Naive thymus-derived CD8-positive, alpha-beta T cell (primary cell): ENCODE data around the gene NFAT5. TPM values are rescaled to one million over a fixed set of nuclear protein-coding genes. Genes with fewer than 3 reads are reported as not detected.

Source experiments
- ATAC-seq, 2 donors: fragments of 150-1000 bp; cut with Tn5 transposase in 1 of 2; sonication (Bioruptor Pico), chemical (Tn5 transposase) in 1 of 2; 1 replicate in 1 of 2; 2 replicates in 1 of 2; pipeline ENCODE4 v1.10.0; 2021; ENCODE audit warnings: mild to moderate bottlenecking in 2 of 2, moderate library complexity in 2 of 2
- POLR2A ChIA-PET: fragments of 350-600 bp; sonication (Branson Sonifier 250); formaldehyde crosslinking; loops from one replicate; lab custom pipeline; 2021; ENCODE audit warnings: antibody characterized with exemption; lab: Charles Lee
- DNase-seq, 10 donors: peaks; one replicate each; pipeline versions ENCODE4 v3.0.0 to v3.0.0-alpha.2; 2020 to 2022
- H3K27ac Mint-ChIP-seq, 10 donors: one replicate each; pipeline ENCODE4 v1.8.0; 2020 to 2022; ENCODE audit warnings: mild to moderate bottlenecking in 10 of 10, mixed read lengths in 10 of 10, moderate library complexity in 4 of 10, inconsistent platforms in 1 of 10
- H3K27me3 Mint-ChIP-seq, 5 donors: one replicate each; pipeline ENCODE4 v1.8.0; 2021 to 2022; ENCODE audit warnings: mixed read lengths in 5 of 5
- H3K36me3 Mint-ChIP-seq, 3 donors: one replicate each; pipeline ENCODE4 v1.8.0; 2020 to 2022; ENCODE audit warnings: mixed read lengths in 3 of 3, mild to moderate bottlenecking in 2 of 3, inconsistent platforms in 1 of 3
- H3K4me1 Mint-ChIP-seq, 4 donors: one replicate each; pipeline ENCODE4 v1.8.0; 2021 to 2022; ENCODE audit warnings: mixed read lengths in 4 of 4
- H3K4me3 Mint-ChIP-seq, 10 donors: one replicate each; pipeline ENCODE4 v1.8.0; 2020 to 2022; ENCODE audit warnings: mild to moderate bottlenecking in 10 of 10, mixed read lengths in 10 of 10, moderate library complexity in 6 of 10, inconsistent platforms in 1 of 10
- H3K9me3 Mint-ChIP-seq, 9 donors: one replicate each; pipeline ENCODE4 v1.8.0; 2020 to 2022; ENCODE audit warnings: mixed read lengths in 9 of 9, mild to moderate bottlenecking in 3 of 9, inconsistent platforms in 1 of 9, moderate library complexity in 1 of 9
- polyA plus RNA-seq, 3 donors: library from polyadenylated mRNA; unstranded; fragments of 300-500 nt; fragmentation: Illumina TruSeq; gene quantifications; one replicate each; pipeline ENCODE4 v1.2.3, GENCODE V29; 2021
- total RNA-seq, 8 experiments: library from RNA in 2 of 8; stranded (reverse) in 2 of 8; gene quantifications; one replicate each; pipeline ENCODE4 v1.2.3 and lab custom pipeline; 2021 to 2026

The NFAT5 gene
- total and polyA plus RNA-seq, 5 experiments from 2014 or later, result 3.8 to 32.2 (median 6.7) TPM

DNA sequence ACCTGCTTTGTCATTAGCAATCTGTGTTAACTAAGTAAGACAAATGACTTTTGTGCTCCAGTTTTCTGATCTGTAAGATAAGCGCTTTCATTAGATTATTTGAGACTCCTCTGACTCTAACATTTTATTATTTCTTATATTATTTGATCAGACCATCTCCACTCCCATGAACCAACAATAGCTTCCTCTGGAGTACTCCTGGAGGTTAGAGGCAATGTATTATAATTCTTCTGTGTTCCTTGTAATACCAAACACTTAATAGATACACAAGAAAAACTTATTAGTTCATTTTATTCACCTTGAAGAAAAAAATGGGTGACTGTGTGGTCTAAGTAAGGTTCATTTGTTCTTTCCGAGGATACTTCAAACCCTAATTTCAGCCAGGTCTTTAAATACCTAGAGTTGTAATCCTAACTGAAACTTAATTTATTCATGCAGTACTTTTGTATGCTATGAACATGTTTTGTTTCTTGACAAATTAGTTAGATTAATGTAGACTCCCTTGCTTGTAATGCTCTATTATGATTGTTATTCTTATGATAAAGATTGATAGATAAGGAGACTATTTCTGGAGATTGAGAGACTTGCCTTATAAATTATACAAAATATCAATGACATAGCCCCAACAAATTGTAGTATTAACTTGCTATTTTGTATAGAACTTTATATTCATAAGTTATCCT is 106.7 kb downstream of the NFAT5 start:
- peak overlapping the region in 3 of 10 donors; percentile 27 to 76 (median 34) for H3K27ac Mint-ChIP-seq
- no peaks in the 10 kb centered on the region for H3K4me1 Mint-ChIP-seq
- DNase-seq (no peak), ATAC-seq (no peak)
- H3K27me3 Mint-ChIP-seq, result no peaks in the 10 kb centered on the region
- no peak overlapping the region for H3K4me3 Mint-ChIP-seq
- no peaks in the 10 kb centered on the region for H3K9me3 Mint-ChIP-seq
- POLR2A ChIA-PET, result no interaction called here
- H3K36me3 Mint-ChIP-seq, result peaks cover 0 to 62% (median 6%) of the 10 kb centered on the region in 3 donors

- Mint-ChIP-seq H3K36me3 (peaks cover 0 to 63% (median 7%) of the 10 kb centered on the region in 3 donors), H3K4me1 (no peaks in the 10 kb centered on the region), H3K4me3 (no peak overlapping the region), H3K27ac (peak overlapping the region in 3 of 10 donors; percentile 27 to 76 (median 34)), H3K9me3 (no peaks in the 10 kb centered on the region), H3K27me3 (no peaks in the 10 kb centered on the region)
- POLR2A ChIA-PET, result no interaction called here
- ATAC-seq, result no peak
- no peak for DNase-seq
These were observed 107.4 kb downstream of the NFAT5 start for GRCh38 chr16:69672998-69673713.

DNA sequence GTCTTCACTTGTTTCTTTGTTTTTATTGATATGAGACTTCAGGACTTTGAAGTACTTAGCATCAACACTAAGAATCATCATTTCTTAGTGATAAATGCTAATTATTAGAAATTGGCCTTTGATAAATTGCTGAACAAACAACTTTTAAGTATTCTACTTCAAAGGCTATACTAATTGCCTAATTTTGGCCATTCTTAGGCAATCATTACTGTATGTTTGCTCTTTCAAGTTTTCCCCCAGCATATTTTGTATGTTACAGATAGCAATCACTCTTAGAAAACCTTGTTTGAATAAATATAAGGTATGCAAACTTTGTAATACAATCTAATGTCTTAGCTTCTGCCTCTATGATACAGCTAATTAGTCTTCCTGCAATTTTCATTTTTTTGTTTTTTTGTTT is 114.6 kb downstream of the NFAT5 start:
- Mint-ChIP-seq H3K27ac (no peak overlapping the region), H3K4me1 (no peaks in the 10 kb centered on the region), H3K9me3 (no peaks in the 10 kb centered on the region), H3K4me3 (no peak overlapping the region), H3K27me3 (no peaks in the 10 kb centered on the region), H3K36me3 (peaks cover 0 to 67% (median 10%) of the 10 kb centered on the region in 3 donors)
- DNase-seq (no peak), ATAC-seq (no peak)
- POLR2A ChIA-PET, result interaction anchor here (0.5 kb wide), 1 partner anchor 67 kb away, joined by 5 read pairs; no protein-coding TSS in a partner anchor

- POLR2A ChIA-PET, result no interaction called here
- peaks cover 7 to 65% (median 9%) of the 10 kb centered on the region in 3 donors for H3K36me3 Mint-ChIP-seq
- ATAC-seq, result no peak
- no peak for DNase-seq
- no peak overlapping the region for H3K27ac Mint-ChIP-seq
- peaks cover 0 to 4% (median 0%) of the 10 kb centered on the region in 4 donors for H3K4me1 Mint-ChIP-seq
- H3K9me3 Mint-ChIP-seq, result no peaks in the 10 kb centered on the region
- H3K4me3 Mint-ChIP-seq, result no peak overlapping the region
- H3K27me3 Mint-ChIP-seq, result no peaks in the 10 kb centered on the region
These were observed 122.8 kb downstream of the NFAT5 start for GRCh38 chr16:69688589-69688988.

DNA sequence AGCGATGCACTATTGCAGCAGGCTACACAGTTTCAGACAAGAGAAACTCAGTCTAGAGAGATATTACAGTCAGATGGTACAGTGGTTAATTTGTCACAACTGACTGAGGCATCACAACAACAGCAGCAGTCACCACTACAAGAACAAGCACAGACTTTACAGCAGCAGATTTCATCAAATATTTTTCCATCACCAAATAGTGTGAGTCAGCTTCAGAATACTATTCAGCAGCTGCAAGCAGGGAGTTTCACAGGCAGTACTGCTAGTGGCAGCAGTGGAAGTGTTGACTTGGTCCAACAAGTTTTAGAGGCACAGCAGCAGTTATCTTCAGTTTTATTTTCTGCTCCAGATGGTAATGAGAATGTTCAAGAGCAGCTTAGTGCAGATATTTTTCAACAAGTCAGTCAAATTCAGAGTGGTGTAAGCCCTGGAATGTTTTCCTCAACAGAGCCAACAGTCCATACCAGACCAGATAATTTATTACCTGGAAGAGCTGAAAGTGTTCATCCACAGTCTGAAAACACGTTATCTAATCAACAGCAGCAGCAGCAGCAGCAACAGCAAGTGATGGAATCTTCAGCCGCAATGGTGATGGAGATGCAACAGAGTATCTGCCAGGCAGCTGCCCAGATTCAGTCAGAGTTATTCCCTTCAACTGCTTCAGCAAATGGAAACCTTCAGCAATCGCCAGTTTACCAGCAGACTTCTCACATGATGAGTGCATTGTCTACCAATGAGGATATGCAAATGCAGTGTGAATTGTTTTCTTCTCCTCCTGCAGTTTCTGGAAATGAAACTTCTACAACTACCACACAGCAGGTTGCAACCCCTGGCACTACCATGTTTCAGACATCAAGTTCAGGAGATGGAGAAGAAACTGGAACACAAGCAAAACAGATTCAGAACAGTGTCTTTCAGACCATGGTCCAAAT is 126.5 kb downstream of the NFAT5 start:
- no peak for DNase-seq
- no peaks in the 10 kb centered on the region for H3K9me3 Mint-ChIP-seq
- H3K4me1 Mint-ChIP-seq, result peaks cover 0 to 5% (median 0%) of the 10 kb centered on the region in 4 donors
- no peak for ATAC-seq
- H3K36me3 Mint-ChIP-seq, result peaks cover 7 to 77% (median 22%) of the 10 kb centered on the region in 3 donors
- no peak overlapping the region for H3K4me3 Mint-ChIP-seq
- H3K27me3 Mint-ChIP-seq, result no peaks in the 10 kb centered on the region
- H3K27ac Mint-ChIP-seq, result peak overlapping the region in 3 of 10 donors; percentile 8 to 44 (median 12)
- POLR2A ChIA-PET, result no interaction called here

DNA sequence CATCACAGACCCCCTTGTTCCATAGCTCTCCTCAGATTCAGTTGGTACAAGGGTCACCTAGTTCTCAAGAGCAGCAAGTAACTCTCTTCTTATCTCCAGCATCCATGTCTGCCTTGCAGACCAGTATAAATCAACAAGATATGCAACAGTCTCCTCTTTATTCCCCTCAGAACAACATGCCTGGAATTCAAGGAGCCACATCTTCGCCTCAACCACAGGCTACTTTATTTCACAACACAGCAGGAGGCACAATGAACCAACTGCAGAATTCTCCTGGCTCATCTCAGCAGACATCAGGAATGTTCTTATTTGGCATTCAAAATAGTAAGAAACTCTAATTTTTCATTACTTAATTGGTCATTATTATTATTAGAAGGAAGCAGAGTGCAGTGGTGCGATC is 128.2 kb downstream of the NFAT5 start:
- peaks cover 7 to 86% (median 25%) of the 10 kb centered on the region in 3 donors for H3K36me3 Mint-ChIP-seq
- POLR2A ChIA-PET, result no interaction called here
- no peaks in the 10 kb centered on the region for H3K9me3 Mint-ChIP-seq
- DNase-seq, result no peak
- H3K27ac Mint-ChIP-seq, result peak overlapping the region in 2 of 10 donors; percentile 6 to 18
- peaks cover 0 to 5% (median under 1%) of the 10 kb centered on the region in 4 donors for H3K4me1 Mint-ChIP-seq
- ATAC-seq, result no peak
- H3K27me3 Mint-ChIP-seq, result no peaks in the 10 kb centered on the region
- H3K4me3 Mint-ChIP-seq, result no peak overlapping the region

DNA sequence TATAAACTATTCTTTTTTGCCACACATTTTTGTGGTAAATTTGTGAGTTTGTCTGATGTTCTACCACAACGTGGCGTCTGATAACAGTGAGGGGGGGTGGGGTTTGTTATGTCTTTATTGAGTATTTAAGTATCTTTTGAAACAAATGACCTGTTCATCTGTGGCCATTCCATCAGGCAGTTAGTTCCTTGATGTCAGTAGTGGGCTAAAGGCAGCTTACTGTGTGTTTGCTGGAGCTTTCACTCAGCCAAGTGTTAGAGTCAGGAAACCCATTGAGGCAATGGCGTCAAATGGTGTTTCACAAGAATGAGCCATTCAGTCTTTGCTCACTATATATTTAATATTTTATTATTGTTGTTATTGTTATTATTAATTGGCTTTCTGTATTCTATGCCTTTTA is 132.6 kb downstream of the NFAT5 start:
- Mint-ChIP-seq H3K4me3 (no peak overlapping the region), H3K27me3 (no peaks in the 10 kb centered on the region), H3K4me1 (peaks cover 0 to 3% (median under 1%) of the 10 kb centered on the region in 4 donors), H3K27ac (no peak overlapping the region), H3K9me3 (no peaks in the 10 kb centered on the region), H3K36me3 (peaks cover 0 to 64% (median 18%) of the 10 kb centered on the region in 3 donors)
- POLR2A ChIA-PET, result no interaction called here
- DNase-seq (no peak), ATAC-seq (no peak)

DNA sequence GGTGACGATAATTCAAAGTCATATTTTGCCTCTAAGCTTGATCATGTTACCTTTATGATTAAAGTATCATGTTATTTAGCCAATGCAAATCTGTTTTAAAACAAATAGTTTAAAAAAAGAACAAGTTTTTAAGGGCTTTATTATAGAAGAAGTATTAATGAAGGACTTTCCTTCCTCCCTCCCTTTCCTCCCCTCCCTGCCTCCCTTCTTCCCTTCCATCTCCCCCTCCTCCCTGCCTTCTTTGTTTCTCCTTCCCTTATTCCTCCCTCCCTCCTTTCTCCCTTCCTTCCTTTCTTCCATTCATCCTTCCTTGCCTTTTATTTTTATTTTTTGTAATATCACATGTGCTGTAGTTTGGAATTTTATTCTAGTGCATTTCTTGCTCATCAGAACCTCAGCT is 134.1 kb downstream of the NFAT5 start:
- peak overlapping the region in 4 of 10 donors; percentile 32 to 74 (median 63) for H3K27ac Mint-ChIP-seq
- H3K4me1 Mint-ChIP-seq, result peaks cover 0 to 2% (median 0%) of the 10 kb centered on the region in 4 donors
- no peaks in the 10 kb centered on the region for H3K27me3 Mint-ChIP-seq
- no peak overlapping the region for H3K4me3 Mint-ChIP-seq
- DNase-seq (no peak), ATAC-seq (no peak)
- POLR2A ChIA-PET, result interaction anchor here (1.2 kb wide), 1 partner anchor 23 kb away, joined by 5 read pairs; no protein-coding TSS in a partner anchor
- H3K36me3 Mint-ChIP-seq, result peaks cover 0 to 57% (median 15%) of the 10 kb centered on the region in 3 donors
- no peaks in the 10 kb centered on the region for H3K9me3 Mint-ChIP-seq

DNA sequence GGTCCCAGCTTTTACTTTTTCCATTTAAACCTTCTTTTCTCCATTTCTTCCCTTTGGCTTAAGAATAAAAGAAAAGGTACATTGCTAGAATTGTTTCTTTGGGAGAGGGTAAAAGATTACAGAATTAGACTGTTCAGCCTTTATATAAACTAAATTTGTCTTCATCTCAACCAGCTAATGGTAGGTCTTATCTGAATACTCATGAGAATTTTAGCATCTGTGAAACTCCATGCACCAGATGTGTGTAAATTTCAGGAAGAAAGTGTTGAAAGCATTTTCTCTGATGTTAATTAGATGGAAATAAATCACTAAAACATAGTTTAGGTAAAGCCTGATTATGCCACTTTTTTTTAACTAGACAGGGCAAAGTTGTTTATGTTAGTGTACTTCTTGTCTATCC is 135.7 kb downstream of the NFAT5 start:
- Mint-ChIP-seq H3K4me1 (peaks cover 0 to 2% (median 0%) of the 10 kb centered on the region in 4 donors), H3K36me3 (peaks cover 0 to 43% (median 6%) of the 10 kb centered on the region in 3 donors), H3K4me3 (no peak overlapping the region), H3K27me3 (no peaks in the 10 kb centered on the region), H3K9me3 (no peaks in the 10 kb centered on the region), H3K27ac (peak overlapping the region in 1 of 10 donors; percentile 71)
- POLR2A ChIA-PET, result no interaction called here
- DNase-seq (no peak), ATAC-seq (no peak)

DNA sequence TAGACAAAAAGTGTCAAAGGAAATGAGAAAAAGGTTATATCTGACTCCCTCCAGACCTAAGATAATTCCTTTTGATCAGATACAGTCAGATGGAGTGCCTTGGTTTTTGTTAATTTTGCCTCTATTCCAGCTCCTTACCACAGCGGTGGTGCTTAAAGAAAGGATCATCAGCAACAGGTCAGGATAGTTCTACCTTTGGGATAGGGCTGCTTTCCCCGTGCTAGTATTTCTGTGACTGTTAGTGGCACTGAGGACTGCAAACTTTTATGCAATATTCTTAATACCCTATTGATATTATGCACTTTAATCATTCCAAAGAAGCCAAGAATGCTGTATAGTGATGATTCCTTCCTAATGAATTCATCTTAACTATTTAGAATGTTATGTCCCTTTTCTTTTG is 136.1 kb downstream of the NFAT5 start:
- Mint-ChIP-seq H3K4me1 (peaks cover 0 to 2% (median 0%) of the 10 kb centered on the region in 4 donors), H3K36me3 (peaks cover 0 to 41% (median 3%) of the 10 kb centered on the region in 3 donors), H3K27me3 (no peaks in the 10 kb centered on the region), H3K27ac (no peak overlapping the region), H3K4me3 (no peak overlapping the region), H3K9me3 (no peaks in the 10 kb centered on the region)
- POLR2A ChIA-PET, result no interaction called here
- DNase-seq (no peak), ATAC-seq (no peak)

DNA sequence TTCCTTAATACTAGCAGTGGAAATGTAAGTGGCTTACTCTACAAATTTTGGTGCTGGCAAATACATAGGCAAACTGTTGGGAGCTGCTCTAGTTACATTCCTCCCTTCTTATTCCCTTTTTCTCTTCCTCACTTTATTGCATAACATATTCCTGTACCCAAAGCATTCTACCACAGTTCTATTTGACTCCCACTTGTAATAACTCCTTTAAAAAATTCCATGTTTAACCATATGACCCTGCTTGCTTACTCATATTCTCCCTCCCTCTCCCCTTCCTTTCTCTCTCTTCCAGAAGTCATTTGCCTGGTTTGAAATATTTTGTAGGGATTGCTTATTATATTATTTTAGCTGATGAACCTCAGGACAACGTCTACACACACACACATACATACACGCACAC is 137.9 kb downstream of the NFAT5 start:
- no peaks in the 10 kb centered on the region for H3K4me1 Mint-ChIP-seq
- ATAC-seq, result no peak
- no peaks in the 10 kb centered on the region for H3K27me3 Mint-ChIP-seq

More for the DNA sequence above, 137.9 kb downstream of the NFAT5 start:
- Mint-ChIP-seq H3K27ac (peak overlapping the region in 5 of 10 donors; percentile 11 to 81 (median 44)), H3K36me3 (peaks cover 0 to 36% (median 0%) of the 10 kb centered on the region in 3 donors), H3K4me3 (no peak overlapping the region), H3K9me3 (no peaks in the 10 kb centered on the region)
- POLR2A ChIA-PET, result no interaction called here
- no peak for DNase-seq
